OCI-LY3 (cell line): ENCODE results near the gene RER1.

Source experiments
- EZH2phosphoT487 ChIP-seq: fragments of 200-600 bp; shearing (Covaris generic); IDR thresholded peaks from 2 replicates; pipeline ENCODE4 v1.6.1; 2018; ENCODE audit warnings: antibody characterized with exemption, mixed run types, low read depth
- TF ChIP-seq, protein P1 (sequence below): fragments of 200-600, 300-600 bp; sonication (generic); IDR thresholded peaks from 2 replicates; pipeline ENCODE4 v1.5.1; 2014; ENCODE audit warnings: antibody characterized with exemption, low read length, low read depth

DNA sequence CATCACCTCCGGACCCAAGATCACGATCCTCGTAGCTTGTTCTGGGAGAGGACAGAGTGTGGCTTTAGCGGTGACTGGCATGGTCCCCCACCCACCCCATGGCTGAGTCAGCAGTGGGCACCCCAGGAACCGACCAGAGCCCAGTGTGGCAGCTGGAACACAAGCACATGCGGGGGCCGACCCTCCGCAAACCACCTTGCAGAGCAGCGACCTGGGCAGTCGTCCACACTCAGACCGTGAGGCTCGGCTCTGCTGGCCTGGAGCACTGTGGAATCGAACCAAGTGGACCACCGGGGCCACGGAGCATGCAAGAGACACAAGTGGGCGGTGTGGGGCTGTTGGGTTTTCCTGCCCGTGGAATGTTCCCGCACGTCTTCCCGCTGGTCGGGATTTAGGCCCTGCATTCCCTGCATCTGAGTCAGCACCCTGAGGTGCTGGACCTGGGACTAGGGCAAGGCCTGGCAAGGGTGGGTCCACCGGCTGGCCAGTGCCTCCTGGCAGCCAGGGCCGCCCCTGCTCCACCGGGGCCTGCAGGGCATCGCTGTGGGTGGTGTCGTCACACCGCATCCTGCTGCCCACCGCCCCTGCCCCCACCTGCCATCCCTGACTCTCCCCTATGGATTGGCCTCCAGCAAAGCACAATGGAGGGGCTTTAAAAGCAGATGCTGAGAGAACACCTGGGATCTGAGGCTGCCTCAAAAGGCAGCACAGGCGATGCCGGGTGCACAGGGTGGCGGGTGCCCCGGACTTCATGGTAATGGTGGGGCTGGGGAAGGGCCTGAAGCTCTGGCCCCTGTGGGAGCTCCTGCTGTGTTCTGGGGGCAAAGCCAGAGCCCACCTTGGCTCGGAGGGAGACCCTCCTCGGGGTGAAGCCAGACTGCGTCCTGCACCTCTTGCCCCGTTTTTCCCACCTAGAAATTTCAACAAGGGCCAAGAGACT is 18.8 kb upstream of the RER1 start:
- TF ChIP-seq, protein P1, sequence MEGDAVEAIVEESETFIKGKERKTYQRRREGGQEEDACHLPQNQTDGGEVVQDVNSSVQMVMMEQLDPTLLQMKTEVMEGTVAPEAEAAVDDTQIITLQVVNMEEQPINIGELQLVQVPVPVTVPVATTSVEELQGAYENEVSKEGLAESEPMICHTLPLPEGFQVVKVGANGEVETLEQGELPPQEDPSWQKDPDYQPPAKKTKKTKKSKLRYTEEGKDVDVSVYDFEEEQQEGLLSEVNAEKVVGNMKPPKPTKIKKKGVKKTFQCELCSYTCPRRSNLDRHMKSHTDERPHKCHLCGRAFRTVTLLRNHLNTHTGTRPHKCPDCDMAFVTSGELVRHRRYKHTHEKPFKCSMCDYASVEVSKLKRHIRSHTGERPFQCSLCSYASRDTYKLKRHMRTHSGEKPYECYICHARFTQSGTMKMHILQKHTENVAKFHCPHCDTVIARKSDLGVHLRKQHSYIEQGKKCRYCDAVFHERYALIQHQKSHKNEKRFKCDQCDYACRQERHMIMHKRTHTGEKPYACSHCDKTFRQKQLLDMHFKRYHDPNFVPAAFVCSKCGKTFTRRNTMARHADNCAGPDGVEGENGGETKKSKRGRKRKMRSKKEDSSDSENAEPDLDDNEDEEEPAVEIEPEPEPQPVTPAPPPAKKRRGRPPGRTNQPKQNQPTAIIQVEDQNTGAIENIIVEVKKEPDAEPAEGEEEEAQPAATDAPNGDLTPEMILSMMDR, result no peak
- no peak for TF ChIP-seq EZH2phosphoT487
